ENCODE data around the gene HPSE. TPM values are rescaled to one million over a fixed set of nuclear protein-coding genes. Genes with fewer than 3 reads are reported as not detected.

Gene HPSE
- polyA plus RNA-seq, 1 of the 3 experiments (the other 2 are of a cell fraction): 1.7 TPM

GRCh38 chr4:83371936-83372335 is 37.3 kb upstream of the HPSE start (continued):
- TF ChIP-seq ZBTB33 (IDR thresholded peaks at IDR 0.05; ENCODE audit: borderline replicate concordance, low read depth) (no peak), IRF3 (IDR thresholded peaks at IDR 0.05; ENCODE audit: low read depth, low read length) (no peak), ELF1 (IDR thresholded peaks at IDR 0.05) (no peak), POLR2AphosphoS5 (IDR thresholded peaks at IDR 0.05; ENCODE audit: low read depth, low read length) (no peak)

- POLR2A ChIA-PET: no interaction called here
- Histone ChIP-seq H2AFZ (ENCODE audit: low read depth) (no peak overlapping the region), H3K4me1 (ENCODE audit: control insufficient read depth in 1 of 2, insufficient read depth in 2 of 2, low read depth in 1 of 2, low read length in 1 of 2) (no peaks in the 10 kb centered on the region), H3K9me2 (no peaks in the 10 kb centered on the region), H3K4me3 (ENCODE audit: low read depth in 2 of 2, low read length in 1 of 2) (no peak overlapping the region), H3K27ac (ENCODE audit: low read depth in 2 of 2, low read length in 1 of 2) (no peak overlapping the region), H3K79me2 (ENCODE audit: insufficient read depth) (no peaks in the 10 kb centered on the region), H3K27me3 (ENCODE audit: insufficient read depth) (peaks cover 4% of the 10 kb centered on the region; the same call in 1 of the 2 replicates), H3K9me3 (no peaks in the 10 kb centered on the region), H3K4me2 (no peak overlapping the region), H3K9ac (no peak overlapping the region), H4K20me1 (ENCODE audit: insufficient read depth) (no peaks in the 10 kb centered on the region), H3F3A (replicated peaks; ENCODE audit: insufficient read depth) (no peaks in the 10 kb centered on the region), H3K36me3 (replicated peaks in 1 of 2; ENCODE audit: control insufficient read depth in 1 of 2, insufficient read depth in 2 of 2, low read length in 1 of 2) (no peaks in the 10 kb centered on the region)
- TF ChIP-seq YY1 (IDR thresholded peaks at IDR 0.05; ENCODE audit: low read depth) (no peak), FOXM1 (IDR thresholded peaks at IDR 0.05; ENCODE audit: low read depth) (no peak), RXRA (IDR thresholded peaks at IDR 0.05; ENCODE audit: borderline replicate concordance, low read depth) (no peak), RFX5 (IDR thresholded peaks at IDR 0.05; ENCODE audit: low read length) (no peak), NFIC (IDR thresholded peaks at IDR 0.05; ENCODE audit: borderline replicate concordance) (no peak), TCF12 (IDR thresholded peaks at IDR 0.05) (no peak), IRF3 (IDR thresholded peaks at IDR 0.05; ENCODE audit: low read depth, low read length) (no peak), CTCF (IDR thresholded peaks at IDR 0.05) (no peak), POLR2AphosphoS5 (IDR thresholded peaks at IDR 0.05; ENCODE audit: low read depth, low read length) (no peak), SIN3A (IDR thresholded peaks at IDR 0.05; ENCODE audit: borderline replicate concordance, low read depth, low read length) (no peak), GABPA (IDR thresholded peaks at IDR 0.05; ENCODE audit: low read depth) (no peak), TEAD4 (IDR thresholded peaks at IDR 0.05; ENCODE audit: borderline replicate concordance, insufficient read depth) (no peak), NRF1 (IDR thresholded peaks at IDR 0.05; ENCODE audit: low read depth, low read length) (no peak), GATA2 (CRISPR knock-in tag; IDR thresholded peaks at IDR 0.05) (no peak), USF2 (IDR thresholded peaks at IDR 0.05; ENCODE audit: borderline replicate concordance, low read depth, low read length) (no peak), FOXJ3 (CRISPR knock-in tag; IDR thresholded peaks at IDR 0.05) (no peak)
- DNase-seq: no peak
- CTCF ChIA-PET: no interaction called here
- 49% methylated on average over 5 of the region's 5 CpGs for WGBS (ENCODE audit: low lambda C conversion rate)
These were observed 36.6 kb upstream of the HPSE start for GRCh38 chr4:83371235-83371634.
